ENCODE data around the gene ZNF644.

Gene ZNF644

GRCh38 chr1:91020967-91021685, 709 bp downstream of the ZNF644 start:
- DNase-seq, result peak; percentile 50

DNA sequence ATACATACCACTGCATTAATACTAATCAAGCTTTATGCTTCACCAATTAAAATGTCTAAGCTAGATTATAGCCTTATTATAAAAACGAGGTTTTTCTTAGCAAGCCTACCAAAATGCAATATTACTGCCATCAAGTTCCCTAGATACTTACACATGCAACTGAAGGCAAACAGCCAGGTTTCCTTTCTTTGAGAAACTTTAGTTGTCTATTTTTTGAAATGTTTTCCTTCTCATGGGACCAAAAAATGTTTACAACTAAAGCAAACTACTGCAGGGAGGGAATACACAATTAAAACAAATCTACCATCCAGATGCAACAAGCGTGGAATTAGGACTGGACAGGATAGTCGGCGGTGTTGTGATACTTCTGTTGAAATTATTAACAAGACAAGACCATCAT, 1.3 kb downstream of the ZNF644 start:
- no peak for DNase-seq

DNA sequence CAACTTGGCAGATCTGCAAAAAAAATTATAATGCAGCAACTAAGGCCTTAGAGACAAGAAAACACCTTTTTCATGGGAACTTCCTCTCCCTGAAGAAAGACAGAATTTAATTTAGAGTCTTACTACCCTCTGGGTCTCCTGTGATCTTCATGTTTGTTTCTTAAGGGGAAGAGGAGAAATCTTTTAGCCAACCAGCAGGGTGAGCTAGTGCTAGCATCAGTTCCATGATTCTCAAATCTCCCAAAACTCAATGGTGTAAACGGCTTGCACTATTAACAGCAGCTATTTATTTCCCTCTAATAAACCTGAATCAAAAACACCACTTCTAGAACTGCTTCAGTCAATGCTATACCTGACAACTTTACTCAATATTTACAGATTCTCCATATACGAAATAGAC, 3.8 kb downstream of the ZNF644 start:
- DNase-seq, result no peak

- peak; percentile 48 for DNase-seq
Measured at GRCh38 chr1:91015794-91016550, 5.9 kb downstream of the ZNF644 start.

- no peak for DNase-seq
Measured at GRCh38 chr1:91015358-91015780, 6.5 kb downstream of the ZNF644 start.

- no peak for DNase-seq
Measured at GRCh38 chr1:91014475-91014874, 7.4 kb downstream of the ZNF644 start.

- no peak for DNase-seq
Measured at GRCh38 chr1:91013302-91013701, 8.5 kb downstream of the ZNF644 start.

- DNase-seq, result no peak
Measured at GRCh38 chr1:91012196-91012595, 9.6 kb downstream of the ZNF644 start.

GRCh38 chr1:91011726-91012125, 10.1 kb downstream of the ZNF644 start:
- no peak for DNase-seq

DNA sequence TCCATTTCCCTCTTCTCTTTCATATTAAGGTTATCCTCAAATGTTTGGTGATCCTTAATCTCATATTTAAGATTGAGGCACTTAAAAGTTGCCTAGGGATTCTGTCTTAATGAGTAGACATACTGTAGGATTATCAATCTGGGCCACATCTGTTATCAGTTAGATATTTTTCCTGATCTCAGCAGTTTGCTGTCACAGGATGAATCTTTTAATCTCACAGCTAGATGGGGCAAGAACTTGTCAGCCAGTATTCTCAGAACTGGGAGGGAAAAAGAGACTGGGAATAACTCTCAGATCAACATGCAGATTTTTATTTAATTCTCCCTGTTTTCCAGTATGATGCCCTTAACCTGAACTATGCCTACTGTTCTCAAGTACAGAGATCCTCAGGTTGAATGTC, 14.0 kb downstream of the ZNF644 start:
- DNase-seq, result no peak

- no peak for DNase-seq
Measured at GRCh38 chr1:91007092-91007491, 14.7 kb downstream of the ZNF644 start.

- DNase-seq, result no peak
Measured at GRCh38 chr1:91006113-91006908, 15.5 kb downstream of the ZNF644 start.

- DNase-seq, result no peak
Measured at GRCh38 chr1:91005285-91005684, 16.6 kb downstream of the ZNF644 start.

- no peak for DNase-seq
Measured at GRCh38 chr1:91004145-91004544, 17.7 kb downstream of the ZNF644 start.

GRCh38 chr1:90996742-90997413, 25.0 kb downstream of the ZNF644 start:
- no peak for DNase-seq

DNA sequence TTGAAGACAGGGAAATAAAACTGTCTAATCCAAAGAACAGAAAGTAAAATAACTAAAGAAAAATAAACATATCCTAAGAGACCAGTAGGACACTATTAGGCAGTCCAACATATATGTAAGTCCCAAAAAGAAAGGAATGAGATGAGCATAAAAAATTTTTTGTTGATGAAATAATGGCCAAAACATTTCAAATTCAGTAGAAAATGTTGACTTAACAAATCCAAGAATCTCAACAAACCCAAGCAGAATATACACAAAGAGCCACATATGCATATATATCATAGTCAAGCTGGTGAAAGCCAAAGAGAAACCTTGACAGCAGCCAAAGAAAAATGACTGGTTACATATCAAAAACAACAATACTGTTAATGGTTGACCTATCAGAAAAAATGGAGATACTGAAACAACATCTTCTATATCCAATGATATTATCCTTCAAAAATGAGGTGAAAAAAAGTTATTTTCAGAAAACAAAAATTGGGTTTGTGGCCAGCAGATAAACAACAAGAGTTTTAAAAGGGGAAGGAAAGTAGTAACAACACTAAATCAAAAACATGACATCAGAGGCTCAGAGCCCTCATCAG, 26.4 kb downstream of the ZNF644 start:
- DNase-seq, result no peak

DNA sequence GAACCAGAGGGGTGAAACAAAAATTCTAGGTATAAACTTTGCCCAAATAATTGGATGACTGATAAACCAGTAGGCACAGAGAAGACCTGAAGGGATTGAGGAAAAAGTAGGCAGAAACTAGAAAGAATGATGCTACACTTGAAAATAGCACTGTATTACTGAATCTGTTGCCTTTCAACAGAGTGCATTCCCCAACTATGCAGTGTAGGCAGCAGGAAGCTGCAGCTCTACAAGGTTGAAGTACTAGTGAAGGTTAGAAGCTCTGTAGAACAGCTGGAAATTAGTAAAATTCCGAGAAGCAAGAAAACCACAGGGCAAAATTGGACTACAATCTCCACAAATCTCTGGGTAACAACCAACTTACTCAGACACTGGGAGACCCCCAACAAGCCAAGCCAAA, 27.4 kb downstream of the ZNF644 start:
- DNase-seq, result no peak

GRCh38 chr1:90993245-90993644, 28.6 kb downstream of the ZNF644 start:
- no peak for DNase-seq

DNA sequence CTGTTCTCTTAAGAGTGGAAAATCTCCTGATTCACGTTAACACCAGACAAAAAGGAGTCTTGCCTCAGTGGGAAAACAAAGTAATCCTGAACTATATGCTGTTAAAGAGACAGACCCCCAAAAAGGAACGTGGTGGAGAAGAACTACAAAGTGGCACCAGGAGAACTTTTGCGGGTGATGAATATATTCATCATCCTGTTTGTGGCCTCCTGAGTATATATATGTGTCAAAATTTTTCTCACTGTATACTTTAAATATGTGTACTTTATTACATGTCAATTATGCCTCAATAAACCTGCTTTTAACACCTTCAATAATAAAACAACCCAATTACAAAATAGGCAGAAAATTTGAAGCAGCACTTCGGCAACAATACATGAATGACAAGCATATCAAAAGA, 31.1 kb downstream of the ZNF644 start:
- no peak for DNase-seq

DNA sequence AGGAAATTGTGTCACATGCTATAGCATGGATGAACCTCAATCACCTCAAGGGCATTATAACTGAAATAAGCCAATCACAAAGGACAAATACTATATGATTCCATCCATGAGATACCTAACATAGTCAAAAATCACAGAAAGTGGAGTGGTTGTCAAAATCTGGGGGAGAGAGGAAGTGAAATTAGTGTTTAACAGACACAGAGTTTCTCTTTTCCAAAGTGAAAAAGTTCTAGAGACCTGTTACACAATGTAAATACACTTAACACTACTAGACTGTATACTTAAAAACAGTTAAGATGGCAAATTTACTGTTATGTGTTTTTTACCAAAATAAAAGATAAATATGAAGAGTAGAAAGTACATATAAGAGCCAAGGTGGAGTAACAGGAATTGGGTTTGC, 31.8 kb downstream of the ZNF644 start:
- DNase-seq, result no peak

- DNase-seq, result no peak
Measured at GRCh38 chr1:90989302-90989701, 32.5 kb downstream of the ZNF644 start.

DNA sequence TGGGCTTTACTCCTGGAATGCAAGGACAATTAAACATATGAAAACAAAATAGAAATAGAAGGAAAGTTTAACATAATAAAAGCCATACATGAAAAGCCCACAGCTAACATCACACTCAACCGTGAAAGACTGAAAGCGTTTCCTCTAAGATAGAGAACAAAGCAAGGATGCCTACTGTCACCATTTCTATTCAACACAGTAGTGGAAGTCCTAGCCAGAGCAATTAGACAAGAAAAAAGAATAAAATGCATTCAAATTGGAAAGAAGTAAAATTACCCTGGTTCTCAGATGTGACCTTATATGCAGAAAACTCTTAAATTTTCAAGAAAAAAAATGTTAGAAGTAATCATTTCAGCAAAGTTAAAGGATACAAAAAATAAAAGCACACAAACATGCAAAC, 34.0 kb downstream of the ZNF644 start:
- no peak for DNase-seq

- DNase-seq, result no peak
Measured at GRCh38 chr1:90986953-90987352, 34.9 kb downstream of the ZNF644 start.

Measured in DMS153 (cell line).